Ectodermal cell (in vitro differentiated cells): ENCODE measurements around the gene GRM7.

ENCODE experiments used
- H3K27ac ChIP-seq: 2 replicates; pipeline ENCODE4 v1.7.0; 2013; ENCODE audit warnings: mild to moderate bottlenecking, low read depth, low read length; ENCODE audit not compliant: insufficient read depth, poor library complexity, severe bottlenecking
- H3K27me3 ChIP-seq: 2 replicates; pipeline ENCODE4 v1.7.0; 2013; ENCODE audit warnings: mild to moderate bottlenecking, low read length; ENCODE audit not compliant: insufficient read depth, control insufficient read depth, poor library complexity, severe bottlenecking
- H3K36me3 ChIP-seq: one replicate; pipeline ENCODE4 v1.7.0; 2013; ENCODE audit warnings: low read length; ENCODE audit not compliant: control insufficient read depth, insufficient read depth
- H3K4me1 ChIP-seq: one replicate; pipeline ENCODE4 v1.7.0; 2013; ENCODE audit warnings: low read length; ENCODE audit not compliant: control insufficient read depth, insufficient read depth
- H3K4me3 ChIP-seq: 2 replicates; pipeline ENCODE4 v1.7.0; 2013; ENCODE audit warnings: low read depth, low read length, control low read depth; ENCODE audit not compliant: insufficient read depth
- H3K9me3 ChIP-seq: 2 replicates; pipeline ENCODE4 v1.7.0; 2013; ENCODE audit warnings: mild to moderate bottlenecking, low read length, moderate library complexity; ENCODE audit not compliant: control insufficient read depth
- WGBS, 2 experiments: methylation state at CpG; one replicate each; pipeline ENCODE4 v1.1.7; 2013; ENCODE audit warnings: missing lambda C conversion rate in 2 of 2; 5-methylcytosine and 5-hydroxymethylcytosine counted together

GRM7 gene

GRCh38 chr3:7393944-7394605 lies 533.2 kb downstream of the GRM7 start:
- no peaks in the 10 kb centered on the region for H3K9me3 ChIP-seq
- no peak overlapping the region for H3K27ac ChIP-seq
- no peaks in the 10 kb centered on the region for H3K27me3 ChIP-seq
- no peaks in the 10 kb centered on the region for H3K4me1 ChIP-seq
- H3K36me3 ChIP-seq = no peaks in the 10 kb centered on the region
- no peak overlapping the region for H3K4me3 ChIP-seq
- 90 to 91% methylated on average over 5 of the region's 6 CpGs for WGBS, 2 experiments

DNA sequence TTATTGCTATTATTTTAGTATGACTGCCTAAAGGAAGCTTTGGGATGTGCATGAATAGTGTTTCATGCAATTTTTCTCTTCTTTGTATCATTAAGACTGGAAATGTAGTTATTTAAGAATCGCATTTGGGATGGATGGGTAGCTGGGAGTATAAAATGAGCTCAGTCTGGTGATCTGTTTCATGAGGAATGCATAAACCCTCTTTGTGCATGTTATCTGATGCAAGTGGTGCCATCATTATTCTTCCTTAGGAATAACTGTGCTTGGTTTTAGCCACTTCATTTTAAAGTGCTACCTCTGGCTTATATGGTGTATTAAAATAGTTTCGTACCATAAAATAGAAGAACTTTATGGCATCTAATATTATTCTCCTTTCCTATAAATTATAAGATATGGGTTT lies 535.6 kb downstream of the GRM7 start:
- 96 to 100% methylated on average over 1 of the region's 2 CpGs for WGBS, 2 experiments
- no peaks in the 10 kb centered on the region for H3K4me1 ChIP-seq
- no peaks in the 10 kb centered on the region for H3K27me3 ChIP-seq

GRCh38 chr3:7397097-7397496 lies 536.2 kb downstream of the GRM7 start:
- Histone ChIP-seq H3K4me3 (no peak overlapping the region), H3K27ac (no peak overlapping the region), H3K4me1 (no peaks in the 10 kb centered on the region), H3K27me3 (no peaks in the 10 kb centered on the region), H3K36me3 (no peaks in the 10 kb centered on the region), H3K9me3 (no peaks in the 10 kb centered on the region)
- 81 to 97% methylated on average over 1 to 2 of the region's 2 CpGs for WGBS, 2 experiments

More for the DNA sequence above, 535.6 kb downstream of the GRM7 start:
- Histone ChIP-seq H3K4me3 (no peak overlapping the region), H3K9me3 (no peaks in the 10 kb centered on the region), H3K27ac (no peak overlapping the region), H3K36me3 (no peaks in the 10 kb centered on the region)

- no peak overlapping the region for H3K27ac ChIP-seq
- H3K27me3 ChIP-seq = no peaks in the 10 kb centered on the region
- WGBS, 2 experiments = 91 to 97% methylated on average over 2 of the region's 2 CpGs
- H3K4me3 ChIP-seq = no peak overlapping the region
- H3K36me3 ChIP-seq = no peaks in the 10 kb centered on the region
- H3K9me3 ChIP-seq = no peaks in the 10 kb centered on the region
- no peaks in the 10 kb centered on the region for H3K4me1 ChIP-seq
Measured at GRCh38 chr3:7400360-7400759, 539.4 kb downstream of the GRM7 start.

- 92 to 100% methylated on average over 1 of the region's 1 CpG for WGBS, 2 experiments
- no peaks in the 10 kb centered on the region for H3K4me1 ChIP-seq
- no peaks in the 10 kb centered on the region for H3K9me3 ChIP-seq
- H3K27ac ChIP-seq = no peak overlapping the region
- no peaks in the 10 kb centered on the region for H3K36me3 ChIP-seq
- H3K27me3 ChIP-seq = no peaks in the 10 kb centered on the region
- no peak overlapping the region for H3K4me3 ChIP-seq
Measured at GRCh38 chr3:7401418-7401817, 540.5 kb downstream of the GRM7 start.

DNA sequence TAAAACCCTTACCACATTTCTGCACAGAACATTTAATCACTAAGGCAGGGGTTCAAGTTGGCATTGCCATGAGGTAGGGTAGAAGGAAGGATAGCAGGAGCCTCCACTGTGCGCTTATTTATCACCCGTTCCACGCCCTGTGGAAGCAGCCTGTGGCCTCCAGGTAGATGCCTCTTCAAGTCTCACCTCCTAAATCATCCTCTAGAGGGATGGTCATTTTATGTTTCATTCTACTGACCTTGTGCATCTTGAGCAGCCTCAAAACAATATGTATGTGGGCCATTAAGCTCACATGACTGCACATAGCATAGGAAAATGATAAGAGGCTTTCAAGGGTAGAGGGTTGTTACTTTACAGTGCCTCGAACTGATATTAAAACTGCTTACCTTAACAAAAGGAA lies 546.2 kb downstream of the GRM7 start:
- 92 to 95% methylated on average over 3 of the region's 4 CpGs for WGBS, 2 experiments

GRCh38 chr3:7410782-7411181 lies 549.9 kb downstream of the GRM7 start:
- Histone ChIP-seq H3K4me1 (no peaks in the 10 kb centered on the region), H3K4me3 (no peak overlapping the region), H3K27me3 (no peaks in the 10 kb centered on the region), H3K9me3 (no peaks in the 10 kb centered on the region), H3K36me3 (no peaks in the 10 kb centered on the region), H3K27ac (no peak overlapping the region)
- WGBS, 2 experiments = 92 to 93% methylated on average over 3 of the region's 4 CpGs

More for the DNA sequence above, 546.2 kb downstream of the GRM7 start:
- Histone ChIP-seq H3K36me3 (no peaks in the 10 kb centered on the region), H3K27me3 (no peaks in the 10 kb centered on the region), H3K27ac (no peak overlapping the region), H3K9me3 (no peaks in the 10 kb centered on the region), H3K4me1 (no peaks in the 10 kb centered on the region), H3K4me3 (no peak overlapping the region)

DNA sequence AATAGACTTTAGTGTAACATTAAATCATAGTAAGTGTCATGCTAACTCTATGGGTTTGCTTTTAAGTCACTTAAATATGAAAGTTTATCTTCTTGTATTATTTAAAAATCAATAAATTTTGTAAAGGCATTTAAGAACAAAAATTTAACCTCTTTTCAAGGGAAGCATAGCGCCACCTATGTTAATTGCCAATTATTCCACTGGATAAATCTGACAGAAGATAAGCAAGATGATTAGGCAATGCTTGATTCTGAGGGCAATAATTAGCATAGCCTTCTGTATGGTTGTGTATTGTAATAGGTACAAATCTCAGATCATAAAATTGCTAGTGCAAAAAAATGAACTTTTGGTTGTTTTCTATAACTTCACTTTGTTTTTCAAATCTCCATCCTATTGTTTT lies 560.1 kb downstream of the GRM7 start:
- H3K9me3 ChIP-seq = no peaks in the 10 kb centered on the region
- H3K27ac ChIP-seq = no peak overlapping the region
- no peak overlapping the region for H3K4me3 ChIP-seq
- H3K4me1 ChIP-seq = no peaks in the 10 kb centered on the region
- no peaks in the 10 kb centered on the region for H3K36me3 ChIP-seq
- 92% methylated on average over 1 of the region's 1 CpG; no CpG with 5 or more reads in 1 of the 2 experiments for WGBS, 2 experiments
- H3K27me3 ChIP-seq = no peaks in the 10 kb centered on the region

DNA sequence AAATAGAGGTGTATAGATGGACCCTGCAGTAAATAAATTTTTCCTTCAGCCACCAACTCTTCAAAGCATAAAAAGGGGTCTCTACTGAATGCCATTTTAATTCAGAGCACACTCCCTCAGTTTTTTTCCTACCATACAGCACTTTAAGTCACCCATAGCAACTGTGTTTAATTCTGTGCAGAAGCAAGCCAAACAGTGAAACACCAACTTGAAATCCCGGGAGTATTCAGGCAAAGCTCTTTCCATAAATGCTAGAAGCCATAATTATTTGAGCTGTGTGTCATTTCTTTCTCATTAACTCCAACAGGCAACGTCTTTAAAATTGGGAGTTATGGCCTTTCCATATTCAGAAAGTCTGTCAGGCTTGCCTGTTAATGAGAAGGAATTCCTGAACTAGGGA lies 562.1 kb downstream of the GRM7 start:
- Histone ChIP-seq H3K27me3 (no peaks in the 10 kb centered on the region), H3K36me3 (no peaks in the 10 kb centered on the region), H3K9me3 (no peaks in the 10 kb centered on the region), H3K27ac (no peak overlapping the region), H3K4me3 (no peak overlapping the region), H3K4me1 (no peaks in the 10 kb centered on the region)
- WGBS, 2 experiments = 88 to 100% methylated on average over 2 of the region's 2 CpGs

DNA sequence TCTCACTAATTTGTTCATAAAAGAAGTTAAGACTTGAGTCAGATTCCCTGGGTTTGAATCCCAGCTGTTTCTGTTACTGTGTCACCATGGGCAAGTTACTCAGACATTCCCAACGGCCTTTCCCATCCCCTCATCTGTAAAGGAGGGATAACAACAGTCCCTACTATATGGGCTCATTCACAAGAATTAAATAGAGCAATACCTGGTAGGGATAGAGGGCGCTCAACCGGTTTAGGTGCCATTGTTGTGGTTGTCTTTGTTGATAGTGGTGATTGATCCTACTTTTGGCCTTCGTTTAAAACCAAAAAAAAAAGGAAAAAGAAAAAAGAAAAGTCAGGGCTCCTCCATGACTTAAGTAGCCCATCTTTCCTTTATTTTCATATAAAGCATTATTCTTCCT lies 563.1 kb downstream of the GRM7 start:
- Histone ChIP-seq H3K36me3 (no peaks in the 10 kb centered on the region), H3K4me3 (no peak overlapping the region), H3K4me1 (no peaks in the 10 kb centered on the region), H3K27ac (no peak overlapping the region), H3K27me3 (no peaks in the 10 kb centered on the region), H3K9me3 (no peaks in the 10 kb centered on the region)
- 79 to 81% methylated on average over 4 of the region's 4 CpGs for WGBS, 2 experiments
